CD4-positive, alpha-beta T cell treated with Interleukin-2 at 100 ng/mL for 4 hours (primary cell): ENCODE measurements around the gene COA8.

Source experiments
- DNase-seq: peaks from one replicate; pipeline ENCODE4 v3.0.0-alpha.2; 2020; ENCODE audit warnings: low spot score

COA8 gene

DNA sequence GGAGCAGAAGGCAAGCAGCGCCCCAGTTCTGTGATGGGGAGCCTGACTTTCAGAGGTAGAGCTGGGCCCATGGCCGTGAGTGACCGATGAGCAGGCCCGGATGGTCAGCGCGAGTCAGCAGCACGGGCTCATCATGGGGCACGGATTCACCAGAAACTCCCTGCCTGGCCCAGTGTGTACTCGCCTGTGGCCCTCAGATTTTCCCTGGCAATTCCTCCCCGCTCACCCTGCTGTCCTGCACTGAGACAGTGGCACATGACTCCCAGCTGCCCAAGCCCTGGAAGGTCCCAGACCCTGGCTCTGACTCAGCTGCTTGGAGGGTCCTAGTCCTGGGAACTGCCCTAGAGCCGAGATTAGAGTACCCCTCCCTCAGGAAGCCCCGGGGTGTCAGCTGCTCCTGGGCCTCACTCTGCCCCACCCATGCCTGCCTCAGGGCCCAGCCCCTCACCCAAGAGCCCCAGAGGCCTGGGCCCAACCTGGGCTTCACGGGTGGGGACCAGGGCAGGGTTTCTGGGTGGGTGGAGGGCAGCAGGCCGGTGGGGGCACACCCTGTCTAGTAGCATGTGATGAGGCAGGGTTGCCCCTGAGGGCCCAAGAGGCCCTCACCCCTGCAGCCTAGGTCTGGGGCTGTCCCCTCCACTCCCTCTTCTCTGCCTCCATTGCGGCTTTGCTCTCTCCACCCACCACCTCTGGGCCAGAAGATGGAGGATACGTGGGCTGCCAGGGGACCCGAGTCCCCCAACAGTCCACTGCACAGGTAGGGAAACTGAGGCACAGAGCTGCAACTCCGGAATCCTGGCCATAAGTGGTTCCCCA, 25.4 kb upstream of the COA8 start:
- DNase-seq, result no peak

DNA sequence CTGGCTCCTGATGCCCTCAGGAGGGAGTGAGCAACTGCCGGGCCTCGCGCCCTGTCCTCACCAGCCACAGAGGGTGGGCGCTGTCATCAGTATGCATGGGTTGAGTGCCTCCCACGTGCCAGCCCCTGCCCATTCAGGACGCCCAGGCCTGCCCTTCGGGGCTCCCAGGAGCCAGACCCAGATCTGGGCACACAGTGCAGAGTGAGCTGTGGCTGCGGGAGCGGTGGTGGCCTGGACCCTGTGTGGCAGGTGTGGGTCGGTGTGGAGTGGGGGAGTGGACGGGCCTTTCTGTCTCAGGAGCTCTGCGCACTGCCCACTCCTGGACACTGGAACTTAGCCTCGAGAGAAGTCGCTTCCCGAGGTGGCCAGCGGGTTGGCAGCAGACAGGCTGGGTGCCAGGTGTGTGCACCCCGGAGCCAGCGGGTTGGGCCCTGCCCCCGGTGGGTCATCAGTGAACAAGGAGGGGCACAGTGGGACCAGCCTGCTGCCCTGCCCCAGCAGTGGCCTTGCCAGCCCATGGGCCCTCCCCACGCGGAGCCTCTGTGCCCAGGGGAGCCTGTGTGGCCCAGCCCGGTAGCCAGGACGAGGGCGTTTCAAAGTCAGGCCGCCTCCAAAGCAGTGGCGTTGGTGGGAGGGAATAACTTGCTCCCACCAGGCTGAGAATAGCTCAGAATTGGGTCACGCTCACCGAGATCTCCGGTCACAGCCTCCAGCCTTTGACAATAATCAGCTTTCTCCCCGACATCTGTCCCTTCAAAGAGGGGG, 24.3 kb upstream of the COA8 start:
- DNase-seq, result no peak

DNA sequence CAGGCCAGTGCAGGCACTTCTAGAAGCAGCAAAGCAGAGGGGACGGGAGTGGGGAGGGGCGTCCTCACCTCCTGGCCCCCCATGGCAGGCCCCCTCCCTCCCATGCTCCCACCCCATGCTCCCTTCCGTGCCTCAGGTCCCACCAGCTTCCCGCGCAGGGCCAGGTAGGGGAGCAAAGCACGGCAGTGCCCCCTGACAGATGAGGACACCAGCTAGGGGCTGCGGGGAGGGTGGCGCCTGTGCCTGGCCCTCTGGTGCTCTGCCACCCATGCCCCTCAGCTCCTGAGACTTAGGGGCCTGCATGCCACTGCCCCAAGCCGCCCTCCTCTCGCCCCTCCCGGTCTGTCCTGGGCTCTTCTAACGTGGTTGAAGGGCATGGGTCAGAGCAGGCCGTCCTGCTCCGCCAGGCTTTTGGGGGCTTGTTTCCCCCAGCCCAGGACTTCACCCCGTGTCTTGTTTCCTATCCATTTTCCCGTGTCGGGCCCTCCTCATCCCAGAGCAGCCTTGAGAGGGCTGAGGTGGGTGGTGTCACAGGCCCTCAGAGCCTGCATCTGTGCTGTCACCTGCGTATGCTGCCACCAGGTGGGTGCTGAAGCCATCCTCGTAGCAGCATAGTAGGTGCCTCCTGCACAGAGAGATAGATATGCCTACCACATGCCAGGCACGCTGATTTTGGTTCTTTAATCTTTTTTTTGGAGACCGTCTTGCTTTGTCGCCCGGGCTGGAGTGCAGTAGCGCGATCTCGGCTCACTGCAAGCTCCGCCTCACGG, 23.5 kb upstream of the COA8 start:
- no peak for DNase-seq

DNA sequence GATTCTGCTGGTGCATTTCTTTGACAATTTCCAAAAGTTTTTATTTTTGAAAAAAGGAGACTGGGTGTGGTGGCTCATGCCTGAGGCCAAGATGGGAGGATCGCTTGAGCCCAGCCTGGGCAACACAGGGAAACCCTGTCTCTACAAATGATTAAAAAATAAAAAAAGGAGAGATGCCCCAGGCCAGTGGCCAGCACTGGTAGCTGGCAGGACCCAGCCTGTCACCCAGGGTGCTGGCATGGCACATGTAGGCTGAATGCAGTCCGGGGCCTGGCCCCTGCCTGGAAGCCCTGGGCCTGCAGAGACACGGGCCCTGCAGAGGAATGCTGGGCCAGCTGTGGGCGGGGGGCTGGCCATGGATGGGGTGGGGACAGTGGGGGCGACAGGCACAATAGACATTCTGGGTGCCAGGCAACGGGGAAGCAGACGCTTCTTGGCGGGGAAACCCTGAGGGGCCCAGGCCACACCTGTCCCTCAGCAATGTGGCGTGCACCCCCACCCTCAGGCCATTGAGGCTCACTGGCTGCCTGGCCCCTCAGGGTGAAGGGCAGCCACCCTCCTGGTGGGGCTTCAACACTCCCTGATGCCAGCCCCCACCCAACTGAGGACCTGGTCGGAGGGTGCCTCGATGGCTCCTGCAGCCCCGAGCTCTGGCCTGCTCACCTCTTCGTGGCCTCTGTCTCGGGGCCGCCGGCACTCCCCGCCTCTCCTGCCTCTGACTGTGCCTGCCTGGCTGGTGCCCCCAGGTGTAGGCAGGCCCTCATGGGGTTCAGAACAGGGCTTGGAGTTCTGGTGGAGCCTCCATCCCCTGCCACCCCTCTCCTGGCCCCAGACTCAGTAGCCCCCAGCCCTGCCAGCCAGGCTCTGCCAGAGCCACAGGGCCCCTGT, 21.7 kb upstream of the COA8 start:
- no peak for DNase-seq

DNA sequence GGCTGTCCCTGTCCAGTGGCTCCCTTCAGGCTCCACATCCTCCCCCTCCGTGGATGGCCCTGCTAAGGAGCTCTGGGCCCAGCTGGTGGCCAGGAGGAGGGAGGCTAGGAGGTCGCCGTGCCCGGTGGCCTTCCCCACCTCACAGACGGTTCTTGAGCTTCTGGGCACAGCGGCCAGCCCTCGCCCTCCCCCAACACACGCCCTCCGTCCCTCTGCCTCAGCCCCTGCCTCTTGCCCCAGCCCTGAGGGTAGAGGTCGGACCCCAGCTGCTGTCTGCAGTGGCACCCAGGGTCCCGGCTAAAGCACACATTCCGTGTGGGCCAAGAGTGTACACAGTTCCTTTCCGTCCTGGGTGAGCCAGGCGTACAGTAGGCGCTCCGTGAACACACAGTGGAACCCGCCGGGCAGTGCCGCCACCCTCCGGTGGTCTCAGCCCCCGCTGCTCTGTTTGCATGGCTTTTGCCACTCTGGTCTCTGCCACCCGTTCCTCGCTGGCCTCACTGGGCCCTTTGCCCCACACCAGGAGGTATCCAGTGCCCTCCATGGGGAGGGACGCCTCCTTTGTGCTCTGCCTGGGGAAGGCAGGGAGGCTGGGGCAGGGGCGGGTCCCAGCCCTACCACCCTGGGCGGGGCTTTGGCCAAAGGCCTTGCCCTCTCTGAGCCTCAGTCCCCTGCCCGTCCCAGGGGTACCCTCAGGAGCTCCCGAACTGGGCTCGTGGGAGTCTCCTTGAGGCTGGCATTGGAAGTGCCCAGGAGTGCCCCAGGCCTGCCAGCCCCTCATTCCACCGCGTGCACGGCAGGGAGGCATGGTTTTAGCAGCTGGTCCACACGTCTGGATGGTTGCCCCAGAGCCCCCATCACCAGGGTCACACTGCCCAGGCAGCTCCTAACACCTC, 20.8 kb upstream of the COA8 start:
- DNase-seq, result no peak

GRCh38 chr14:103542605-103543088, 20.1 kb upstream of the COA8 start:
- DNase-seq, result no peak

GRCh38 chr14:103543140-103543539, 19.6 kb upstream of the COA8 start:
- no peak for DNase-seq

GRCh38 chr14:103543721-103544387, 18.9 kb upstream of the COA8 start:
- no peak for DNase-seq

- no peak for DNase-seq
These were observed 18.2 kb upstream of the COA8 start for GRCh38 chr14:103544388-103545218.

- DNase-seq, result no peak
These were observed 17.4 kb upstream of the COA8 start for GRCh38 chr14:103545219-103545914.

DNA sequence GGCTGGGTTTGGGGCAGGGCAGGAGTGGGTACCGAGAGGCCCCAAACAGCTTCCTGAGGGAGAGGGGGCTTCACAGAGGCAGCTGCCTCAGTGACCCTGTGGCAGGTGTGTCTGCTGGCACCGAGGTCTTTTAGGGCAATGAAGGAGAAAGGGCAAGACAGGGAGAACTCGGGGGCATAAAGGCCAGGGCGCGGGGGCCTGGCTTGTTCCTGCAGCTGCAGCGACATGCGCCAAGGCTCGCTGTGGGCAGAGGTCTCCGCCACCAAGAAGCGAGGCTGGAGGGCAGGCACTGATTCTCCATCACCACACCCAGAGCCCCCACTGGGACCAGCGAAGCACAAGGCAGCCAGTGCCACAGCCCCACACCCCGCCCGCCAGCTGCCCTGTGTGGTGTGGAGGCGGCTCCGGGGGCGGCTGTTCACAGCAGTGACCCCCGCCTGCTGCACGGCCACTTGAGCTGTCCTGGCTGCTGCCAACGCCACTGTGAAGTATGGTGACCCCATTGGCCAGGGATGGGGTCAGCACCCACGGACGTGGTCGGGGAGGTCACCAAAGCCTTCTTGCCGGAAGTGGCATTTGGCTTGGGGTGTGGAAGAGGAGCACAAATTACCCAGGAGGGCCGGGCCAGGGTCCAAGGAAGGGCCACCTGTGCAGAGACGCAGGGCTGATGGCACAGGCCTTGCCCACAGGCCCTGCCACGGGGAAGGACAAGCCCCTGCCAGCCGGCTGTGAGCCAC, 16.7 kb upstream of the COA8 start:
- no peak for DNase-seq

DNA sequence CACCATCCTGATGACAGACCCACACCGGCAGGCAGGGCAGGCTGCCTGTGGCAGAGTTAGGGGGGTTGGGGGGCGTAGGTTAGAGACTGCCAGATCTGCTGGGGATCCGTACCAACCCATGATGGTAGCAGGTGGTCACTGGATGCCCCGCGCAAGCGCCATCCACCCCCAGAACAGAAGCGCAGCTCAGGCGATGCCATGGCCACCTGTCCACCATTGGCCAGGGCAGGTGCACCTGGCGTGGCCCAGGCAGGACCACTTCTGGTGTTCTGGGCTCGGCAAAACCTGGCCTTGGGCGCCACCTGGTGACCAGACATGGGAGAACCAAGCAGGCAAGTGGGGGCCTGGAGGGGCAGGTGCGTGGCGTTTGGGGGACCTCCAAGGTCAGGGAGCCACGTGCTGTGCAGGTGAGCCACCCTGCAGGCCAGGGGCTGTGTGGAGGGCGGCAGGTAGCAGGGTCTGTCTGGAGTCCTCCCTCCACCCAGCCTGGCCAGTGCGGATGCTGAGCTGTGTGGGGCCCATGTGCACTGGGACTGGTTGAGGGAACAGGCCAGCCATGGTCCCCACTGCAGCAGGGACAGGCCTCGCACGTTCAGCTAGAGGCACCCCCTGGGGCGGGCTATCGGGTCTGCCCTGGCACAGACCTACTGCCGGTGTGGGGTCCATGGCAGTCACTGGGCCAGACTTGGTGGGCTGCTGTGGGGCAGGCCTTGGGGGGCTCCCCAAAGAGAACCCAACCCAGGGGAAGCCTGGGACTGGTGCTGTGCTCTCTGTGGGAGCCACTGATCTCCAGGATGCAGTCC, 15.9 kb upstream of the COA8 start:
- peak; percentile 77 for DNase-seq

DNA sequence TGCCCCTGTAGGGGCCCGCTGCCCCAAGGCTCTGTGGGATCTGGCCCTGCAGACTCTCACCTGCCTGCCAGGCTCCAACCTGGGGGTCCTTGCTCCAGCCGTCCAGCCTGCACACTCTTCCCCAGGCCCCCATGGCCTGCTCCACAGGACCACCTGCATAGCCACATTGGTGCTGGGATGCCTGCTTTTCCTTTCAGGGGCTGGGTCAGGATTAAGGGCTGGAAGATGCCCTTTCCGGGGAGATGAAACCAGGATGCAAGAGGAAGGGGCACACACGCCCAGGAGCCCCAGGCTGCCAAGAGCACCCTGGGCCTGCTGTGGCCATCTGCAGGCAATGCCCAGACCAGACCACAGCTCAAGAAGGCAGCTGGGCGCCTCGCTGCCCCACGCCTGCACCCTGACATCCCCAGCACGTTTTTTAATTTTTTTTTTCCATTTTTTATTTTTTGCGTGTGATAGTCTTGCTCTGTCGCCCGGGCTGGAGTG, 15.3 kb upstream of the COA8 start:
- no peak for DNase-seq

GRCh38 chr14:103547941-103548462, 14.8 kb upstream of the COA8 start:
- DNase-seq, result no peak

- no peak for DNase-seq
These were observed 14.1 kb upstream of the COA8 start for GRCh38 chr14:103548463-103549351.
